NCI-H2107 treated with DMSO at 0.1 percent for 48 hours (cell line): ENCODE results near the gene DAGLA.

Experiments
- DNase-seq: peaks from one replicate; lab custom pipeline; 2025; ENCODE audit not compliant: unreplicated experiment; lab: John Stamatoyannopoulos, UW

The DAGLA gene

GRCh38 chr11:61762798-61763197, 82.6 kb downstream of the DAGLA start:
- no peak for DNase-seq

DNA sequence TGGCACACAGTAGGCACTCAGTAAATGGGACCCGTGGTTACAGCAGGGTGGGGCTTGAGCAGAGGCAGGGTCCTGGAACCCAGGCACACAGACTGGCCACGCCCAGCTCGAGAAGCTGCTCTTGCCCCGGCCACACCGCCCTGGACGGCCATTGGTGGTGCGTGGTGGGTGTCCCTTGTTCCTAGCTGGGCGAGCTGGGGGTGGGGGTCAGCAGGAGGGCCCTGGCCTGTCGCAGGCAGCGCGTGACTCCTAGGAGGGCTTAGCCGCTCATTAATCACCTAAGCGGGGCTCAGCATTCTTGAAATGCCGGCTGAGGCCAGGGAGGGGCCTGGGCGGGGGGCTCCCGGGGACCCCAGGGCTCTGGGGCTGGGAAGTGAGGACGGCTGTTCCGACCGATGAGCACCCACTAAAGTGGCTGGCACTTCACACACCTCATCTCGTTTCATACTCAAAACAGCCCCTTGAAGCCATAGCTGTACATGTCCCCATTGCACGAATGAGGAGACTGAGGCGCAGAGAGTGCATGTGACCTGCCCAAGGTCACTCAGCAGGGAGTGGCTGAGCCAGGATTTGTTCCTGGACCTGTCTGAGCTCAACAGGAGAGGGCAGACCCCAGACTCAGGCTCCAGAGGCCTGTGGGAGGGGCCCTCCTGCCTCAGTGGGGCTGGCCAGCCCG, 83.9 kb downstream of the DAGLA start:
- no peak for DNase-seq

GRCh38 chr11:61764606-61765260, 84.5 kb downstream of the DAGLA start:
- no peak for DNase-seq

DNA sequence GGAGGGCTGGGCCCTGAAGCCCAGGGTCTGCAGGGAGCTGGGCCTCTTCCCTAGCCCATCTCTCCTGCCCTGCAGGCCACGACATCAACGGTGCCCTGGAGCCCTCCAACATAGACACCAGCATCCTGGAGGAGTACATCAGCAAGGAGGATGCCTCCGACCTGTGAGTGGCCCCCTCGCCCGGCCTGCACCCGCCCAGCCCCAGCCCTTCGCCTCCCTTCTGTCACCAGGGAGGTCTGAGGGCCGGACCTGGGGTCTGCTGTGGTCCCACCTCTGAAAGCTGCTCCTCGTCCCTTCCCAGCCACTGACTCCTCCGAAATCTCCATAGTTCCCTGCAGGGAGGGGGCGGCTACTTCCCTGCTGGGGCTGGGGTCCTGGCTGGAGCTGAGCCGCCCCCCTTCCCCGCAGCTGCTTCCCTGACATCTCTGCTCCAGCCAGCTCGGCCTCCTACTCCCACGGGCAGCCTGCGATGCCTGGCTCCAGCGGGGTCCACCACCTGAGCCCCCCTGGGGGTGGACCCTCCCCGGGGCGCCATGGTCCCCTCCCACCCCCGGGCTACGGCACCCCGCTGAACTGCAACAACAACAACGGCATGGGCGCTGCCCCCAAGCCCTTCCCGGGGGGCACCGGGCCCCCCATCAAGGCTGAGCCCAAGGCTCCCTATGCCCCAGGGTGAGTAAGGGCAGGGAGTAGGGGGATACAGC, 85.5 kb downstream of the DAGLA start:
- no peak for DNase-seq

DNA sequence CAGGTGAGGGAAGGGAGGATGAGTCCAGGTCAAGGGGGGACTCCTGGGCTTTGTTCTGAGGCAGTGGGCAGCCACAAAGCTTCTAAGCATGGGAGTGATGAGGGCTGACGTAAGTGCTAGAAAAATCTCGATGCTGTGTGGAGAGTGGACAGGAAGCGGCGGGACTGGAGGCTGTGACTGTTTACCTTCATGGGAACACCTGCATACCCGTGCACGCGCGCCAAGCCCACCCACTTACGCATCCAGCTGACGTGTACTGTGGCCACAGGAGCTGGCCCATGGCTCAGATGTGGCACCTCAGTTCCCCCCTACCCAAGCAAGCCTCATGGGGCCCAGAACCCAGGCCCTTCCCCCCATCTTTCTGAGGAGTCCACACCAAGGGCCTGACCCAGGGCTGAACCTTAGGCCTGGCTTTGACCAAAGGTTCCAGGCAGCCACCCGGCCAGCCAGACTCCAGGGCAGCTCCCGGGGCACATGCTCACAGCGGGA, 86.2 kb downstream of the DAGLA start:
- DNase-seq: no peak

GRCh38 chr11:61768376-61769076, 88.3 kb downstream of the DAGLA start:
- no peak for DNase-seq

DNA sequence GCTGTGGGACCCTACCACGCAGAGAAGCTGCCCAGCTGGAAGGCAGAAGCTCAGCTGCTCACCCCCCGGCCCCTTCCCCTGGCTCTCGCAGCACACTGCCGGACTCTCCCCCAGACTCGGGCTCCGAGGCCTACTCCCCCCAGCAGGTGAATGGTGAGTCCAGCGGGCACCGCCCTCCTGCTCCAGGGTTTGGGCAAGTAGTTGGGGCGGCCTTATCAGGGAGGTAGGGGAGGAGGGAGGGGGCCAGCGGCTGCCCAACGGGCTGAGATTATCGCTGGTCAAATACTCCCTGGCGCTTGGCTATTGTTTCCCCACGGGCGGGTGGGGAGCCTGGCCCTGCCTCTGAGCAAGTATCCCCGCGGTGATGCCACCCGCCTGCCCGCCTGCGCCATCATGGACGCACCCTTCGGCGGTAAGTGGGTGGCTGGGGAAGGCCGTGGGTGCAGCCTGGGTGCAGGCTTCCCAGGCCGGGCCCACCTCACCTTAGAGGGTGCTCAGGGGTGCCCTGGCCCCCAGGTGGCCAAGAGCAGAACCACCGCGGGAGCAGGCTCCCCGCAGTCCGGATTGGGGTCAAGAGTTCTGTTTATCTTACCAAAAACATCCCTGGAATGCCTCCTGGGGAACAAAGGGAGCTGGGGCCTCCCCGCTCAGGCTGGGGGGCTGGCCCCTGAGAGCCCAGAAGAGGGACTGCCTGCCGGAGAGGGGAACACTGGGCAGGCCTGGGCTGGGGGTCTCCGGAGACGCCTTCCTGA, 89.2 kb downstream of the DAGLA start:
- DNase-seq: no peak

DNA sequence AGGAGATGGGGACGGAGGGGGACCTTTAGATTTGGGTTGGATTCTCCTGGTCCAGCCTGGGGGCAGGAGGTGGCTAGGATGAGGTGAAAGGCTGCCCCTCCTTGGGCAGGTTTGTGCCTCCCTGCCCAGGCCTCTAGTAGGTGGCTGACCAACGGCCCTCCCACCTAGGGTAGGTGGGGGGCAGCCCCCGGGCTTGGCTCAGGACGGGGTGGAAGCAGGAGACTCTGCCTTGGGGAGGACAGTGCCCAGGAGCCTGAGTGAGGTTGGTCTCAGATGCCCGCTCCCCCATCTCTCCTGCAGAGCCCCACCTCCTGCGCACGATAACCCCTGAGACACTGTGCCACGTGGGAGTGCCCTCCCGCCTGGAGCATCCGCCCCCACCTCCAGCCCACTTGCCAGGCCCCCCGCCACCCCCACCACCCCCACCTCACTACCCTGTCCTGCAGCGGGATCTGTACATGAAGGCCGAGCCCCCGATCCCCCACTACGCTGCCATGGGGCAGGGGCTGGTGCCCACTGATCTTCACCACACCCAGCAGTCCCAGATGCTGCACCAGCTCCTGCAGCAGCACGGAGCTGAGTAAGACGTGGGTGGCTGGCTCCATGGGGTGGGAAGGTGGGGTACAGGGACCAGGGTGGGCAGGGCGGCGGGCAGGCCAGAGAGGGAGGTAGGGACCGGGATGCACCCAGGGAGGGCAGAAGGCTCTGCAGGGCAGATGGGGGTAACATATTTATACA, 89.9 kb downstream of the DAGLA start:
- no peak for DNase-seq

DNA sequence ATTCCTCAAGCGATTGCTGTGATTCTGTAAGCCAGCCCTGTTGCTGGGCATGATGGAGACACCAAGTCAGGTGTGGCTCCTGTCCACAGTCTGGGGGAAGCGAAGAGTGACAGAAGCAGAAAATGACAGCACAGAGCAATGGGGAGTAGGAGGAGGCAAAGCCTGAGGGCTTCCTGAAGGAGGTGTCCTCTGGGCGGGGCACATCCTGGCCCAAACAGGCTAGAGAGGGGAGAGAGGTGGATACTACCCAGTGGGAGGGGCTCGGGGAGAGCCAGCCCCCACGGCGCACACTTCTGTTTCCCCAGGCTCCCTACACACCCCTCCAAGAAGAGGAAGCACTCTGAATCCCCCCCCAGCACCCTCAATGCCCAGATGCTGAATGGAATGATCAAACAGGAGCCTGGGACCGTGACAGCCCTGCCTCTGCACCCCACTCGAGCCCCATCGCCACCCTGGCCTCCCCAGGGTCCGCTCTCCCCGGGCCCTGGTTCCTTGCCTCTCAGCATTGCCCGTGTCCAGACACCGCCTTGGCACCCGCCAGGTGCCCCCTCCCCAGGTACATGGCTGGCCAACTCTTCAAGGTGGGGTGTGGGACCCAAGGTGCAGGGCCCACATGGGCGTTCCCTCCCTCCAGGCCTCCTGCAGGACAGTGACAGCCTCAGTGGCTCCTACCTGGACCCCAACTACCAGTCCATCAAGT, 91.2 kb downstream of the DAGLA start:
- no peak for DNase-seq

DNA sequence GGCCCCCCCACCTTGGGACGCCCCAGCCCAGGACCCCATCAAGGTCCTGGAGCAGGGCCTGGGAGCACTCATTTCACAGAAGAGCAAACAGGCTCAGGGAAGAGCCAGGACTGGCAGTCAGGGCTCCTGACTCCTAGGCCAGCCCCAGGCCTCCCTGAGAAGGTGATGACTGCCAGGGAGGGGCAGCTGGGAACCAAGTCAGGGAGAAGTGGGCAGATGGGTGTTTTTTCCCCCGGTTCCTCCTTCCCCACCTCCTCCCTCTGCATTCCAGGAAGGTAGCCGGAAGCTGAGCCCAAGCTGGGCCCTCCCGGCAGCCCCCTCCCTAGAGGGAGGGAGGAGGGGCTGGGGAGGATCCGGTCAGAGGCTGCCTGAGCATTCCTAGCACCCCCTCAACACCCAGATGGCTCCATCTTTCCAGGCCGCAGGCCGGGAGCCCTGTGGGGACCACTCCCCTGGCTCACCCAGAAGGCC, 91.8 kb downstream of the DAGLA start:
- DNase-seq: no peak

GRCh38 chr11:61773356-61773755, 93.2 kb downstream of the DAGLA start:
- no peak for DNase-seq

DNA sequence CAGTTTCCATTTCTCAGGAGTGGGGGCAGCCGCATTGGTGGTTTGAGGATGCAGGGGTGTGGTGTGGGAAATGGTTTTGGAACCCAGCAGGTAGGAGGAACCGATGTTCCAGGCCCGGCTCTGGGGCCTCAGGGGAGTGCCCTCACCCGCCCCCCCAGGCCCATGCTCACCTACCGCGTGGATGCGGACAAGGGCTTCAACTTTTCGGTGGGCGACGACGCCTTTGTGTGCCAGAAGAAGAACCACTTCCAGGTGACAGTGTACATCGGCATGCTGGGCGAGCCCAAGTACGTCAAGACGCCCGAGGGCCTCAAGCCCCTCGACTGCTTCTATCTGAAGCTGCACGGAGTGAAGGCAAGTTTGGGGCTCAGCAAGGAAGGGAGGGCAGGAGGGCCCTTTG, 93.6 kb downstream of the DAGLA start:
- no peak for DNase-seq

DNA sequence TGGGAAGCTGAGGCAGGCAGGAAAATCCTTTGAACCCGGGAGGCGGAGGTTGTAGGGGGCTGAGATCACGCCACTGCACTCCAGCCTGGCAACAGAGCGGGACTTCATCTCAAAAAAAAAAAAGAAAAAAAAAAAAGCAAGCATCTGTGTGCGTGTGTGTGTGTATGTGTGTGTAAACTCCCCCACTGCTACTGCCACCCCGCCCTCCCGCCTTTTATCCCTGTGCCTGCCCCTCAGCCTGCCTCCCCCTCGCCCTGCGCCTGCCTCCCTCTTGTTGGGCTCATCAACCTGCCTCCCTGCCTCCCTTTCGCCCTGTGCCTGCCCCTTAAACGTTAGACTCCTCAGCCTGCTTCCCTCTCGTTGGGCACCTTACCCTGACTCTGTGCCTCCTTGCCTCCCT, 94.2 kb downstream of the DAGLA start:
- DNase-seq: no peak

DNA sequence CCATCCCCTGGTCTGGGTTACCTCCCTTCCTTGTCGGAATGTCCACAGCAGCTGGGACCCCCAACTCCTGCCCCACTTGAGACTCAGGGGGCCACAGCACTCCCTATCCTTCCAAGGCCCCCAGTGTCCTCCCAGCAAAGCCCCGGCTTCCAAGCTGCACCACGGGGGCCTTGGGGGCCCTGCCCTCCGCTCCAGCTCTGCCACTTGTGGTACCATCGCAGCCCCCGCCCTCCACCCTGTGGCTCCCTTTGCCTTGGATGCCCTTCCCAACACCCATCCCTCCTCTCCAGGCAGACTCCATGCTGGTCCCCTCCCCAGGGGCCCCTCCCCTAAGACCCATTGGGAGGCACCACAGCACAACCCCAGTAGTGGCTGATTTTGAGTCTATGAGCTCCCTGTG, 94.9 kb downstream of the DAGLA start:
- DNase-seq: no peak

GRCh38 chr11:61775606-61776554, 95.7 kb downstream of the DAGLA start:
- DNase-seq: no peak

DNA sequence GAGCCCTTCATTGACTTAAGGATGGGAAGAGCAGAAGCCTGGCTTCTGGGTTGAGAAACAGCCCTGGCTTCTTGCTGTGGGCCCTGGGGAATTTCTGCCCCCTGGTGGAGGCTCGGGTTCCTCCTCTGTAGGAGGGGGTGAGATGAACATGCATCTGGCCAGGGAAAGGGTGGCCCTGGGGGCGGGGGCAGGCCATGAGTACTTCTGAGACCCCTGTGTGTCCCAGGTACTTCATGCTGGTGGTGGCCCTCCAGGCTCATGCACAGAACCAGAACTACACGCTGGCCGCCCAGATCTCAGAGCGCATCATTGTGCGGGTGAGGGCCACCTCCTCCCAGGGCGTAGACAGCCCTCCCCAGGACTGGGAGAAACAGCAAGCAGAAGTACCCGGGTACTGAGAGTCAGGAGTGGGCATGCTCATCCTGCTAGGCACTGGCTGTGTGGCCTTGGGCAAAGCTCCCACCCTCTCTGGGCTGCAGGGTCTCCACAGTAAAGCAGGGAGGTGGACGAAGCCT, 96.4 kb downstream of the DAGLA start:
- DNase-seq: no peak

GRCh38 chr11:61777234-61778090, 97.3 kb downstream of the DAGLA start:
- no peak for DNase-seq
